Activated naive CD8-positive, alpha-beta T cell (primary cell): ENCODE results near the gene LSAMP.

Experiments used
- H3K27ac Mint-ChIP-seq: one replicate; pipeline ENCODE4 v1.8.0; 2021; ENCODE audit warnings: mixed read lengths
- H3K27me3 Mint-ChIP-seq: one replicate; pipeline ENCODE4 v1.8.0; 2021; ENCODE audit warnings: mixed read lengths
- H3K36me3 Mint-ChIP-seq: one replicate; pipeline ENCODE4 v1.8.0; 2021; ENCODE audit warnings: mixed read lengths
- H3K4me1 Mint-ChIP-seq: one replicate; pipeline ENCODE4 v1.8.0; 2021; ENCODE audit warnings: low read depth, mixed read lengths
- H3K4me3 Mint-ChIP-seq: one replicate; pipeline ENCODE4 v1.8.0; 2021; ENCODE audit warnings: mild to moderate bottlenecking, mixed read lengths
- H3K9me3 Mint-ChIP-seq: one replicate; pipeline ENCODE4 v1.8.0; 2021; ENCODE audit warnings: low read depth, mixed read lengths

The LSAMP gene

GRCh38 chr3:115968871-115969270 lies 476.4 kb downstream of the LSAMP start:
- no peak overlapping the region for H3K27ac Mint-ChIP-seq
- no peaks in the 10 kb centered on the region for H3K9me3 Mint-ChIP-seq
- no peaks in the 10 kb centered on the region for H3K27me3 Mint-ChIP-seq
- H3K4me1 Mint-ChIP-seq: no peaks in the 10 kb centered on the region
- H3K4me3 Mint-ChIP-seq: no peak overlapping the region
- H3K36me3 Mint-ChIP-seq: no peaks in the 10 kb centered on the region

GRCh38 chr3:115961380-115961779 lies 483.9 kb downstream of the LSAMP start:
- no peaks in the 10 kb centered on the region for H3K9me3 Mint-ChIP-seq
- H3K27ac Mint-ChIP-seq: no peak overlapping the region
- no peaks in the 10 kb centered on the region for H3K4me1 Mint-ChIP-seq
- no peak overlapping the region for H3K4me3 Mint-ChIP-seq
- no peaks in the 10 kb centered on the region for H3K36me3 Mint-ChIP-seq
- peaks cover 1% of the 10 kb centered on the region for H3K27me3 Mint-ChIP-seq

- no peak overlapping the region for H3K27ac Mint-ChIP-seq
- H3K27me3 Mint-ChIP-seq: peaks cover 1% of the 10 kb centered on the region
- H3K36me3 Mint-ChIP-seq: no peaks in the 10 kb centered on the region
- no peaks in the 10 kb centered on the region for H3K9me3 Mint-ChIP-seq
- no peaks in the 10 kb centered on the region for H3K4me1 Mint-ChIP-seq
- H3K4me3 Mint-ChIP-seq: no peak overlapping the region
These were observed 484.5 kb downstream of the LSAMP start for GRCh38 chr3:115960799-115961198.

GRCh38 chr3:115958526-115958925 lies 486.8 kb downstream of the LSAMP start:
- peaks cover 1% of the 10 kb centered on the region for H3K27me3 Mint-ChIP-seq
- no peak overlapping the region for H3K27ac Mint-ChIP-seq
- H3K4me3 Mint-ChIP-seq: no peak overlapping the region
- H3K4me1 Mint-ChIP-seq: no peaks in the 10 kb centered on the region
- H3K9me3 Mint-ChIP-seq: no peaks in the 10 kb centered on the region
- H3K36me3 Mint-ChIP-seq: no peaks in the 10 kb centered on the region

- Mint-ChIP-seq H3K4me1 (no peaks in the 10 kb centered on the region), H3K27ac (no peak overlapping the region), H3K9me3 (no peaks in the 10 kb centered on the region)
These were observed 498.0 kb downstream of the LSAMP start for GRCh38 chr3:115947325-115947724.

GRCh38 chr3:115943579-115943978 lies 501.7 kb downstream of the LSAMP start:
- Mint-ChIP-seq H3K9me3 (no peaks in the 10 kb centered on the region), H3K36me3 (no peaks in the 10 kb centered on the region), H3K4me3 (no peak overlapping the region), H3K4me1 (no peaks in the 10 kb centered on the region), H3K27ac (no peak overlapping the region), H3K27me3 (no peaks in the 10 kb centered on the region)

More at GRCh38 chr3:115947325-115947724, 498.0 kb downstream of the LSAMP start:
- Mint-ChIP-seq H3K4me3 (no peak overlapping the region), H3K36me3 (no peaks in the 10 kb centered on the region), H3K27me3 (no peaks in the 10 kb centered on the region)

GRCh38 chr3:115937054-115937453 lies 508.2 kb downstream of the LSAMP start:
- Mint-ChIP-seq H3K36me3 (no peaks in the 10 kb centered on the region), H3K4me1 (no peaks in the 10 kb centered on the region), H3K9me3 (peaks cover 3% of the 10 kb centered on the region), H3K27ac (no peak overlapping the region), H3K4me3 (no peak overlapping the region), H3K27me3 (peaks cover 2% of the 10 kb centered on the region)

GRCh38 chr3:115932807-115933206 lies 512.5 kb downstream of the LSAMP start:
- H3K4me1 Mint-ChIP-seq: no peaks in the 10 kb centered on the region
- no peaks in the 10 kb centered on the region for H3K36me3 Mint-ChIP-seq
- no peak overlapping the region for H3K27ac Mint-ChIP-seq
- peaks cover 8% of the 10 kb centered on the region for H3K9me3 Mint-ChIP-seq
- H3K4me3 Mint-ChIP-seq: no peak overlapping the region
- peaks cover 4% of the 10 kb centered on the region for H3K27me3 Mint-ChIP-seq

GRCh38 chr3:115931581-115931980 lies 513.7 kb downstream of the LSAMP start:
- Mint-ChIP-seq H3K4me1 (no peaks in the 10 kb centered on the region), H3K36me3 (no peaks in the 10 kb centered on the region), H3K27ac (no peak overlapping the region), H3K27me3 (peaks cover 4% of the 10 kb centered on the region), H3K9me3 (peaks cover 8% of the 10 kb centered on the region), H3K4me3 (no peak overlapping the region)

GRCh38 chr3:115930922-115931321 lies 514.4 kb downstream of the LSAMP start:
- Mint-ChIP-seq H3K9me3 (peaks cover 8% of the 10 kb centered on the region), H3K27ac (no peak overlapping the region), H3K36me3 (no peaks in the 10 kb centered on the region), H3K4me3 (no peak overlapping the region), H3K27me3 (peaks cover 6% of the 10 kb centered on the region), H3K4me1 (no peaks in the 10 kb centered on the region)

GRCh38 chr3:115930168-115930567 lies 515.1 kb downstream of the LSAMP start:
- H3K9me3 Mint-ChIP-seq: peaks cover 8% of the 10 kb centered on the region
- H3K4me3 Mint-ChIP-seq: no peak overlapping the region
- no peak overlapping the region for H3K27ac Mint-ChIP-seq
- no peaks in the 10 kb centered on the region for H3K36me3 Mint-ChIP-seq
- peaks cover 6% of the 10 kb centered on the region for H3K27me3 Mint-ChIP-seq
- H3K4me1 Mint-ChIP-seq: no peaks in the 10 kb centered on the region

GRCh38 chr3:115928376-115928775 lies 516.9 kb downstream of the LSAMP start:
- Mint-ChIP-seq H3K4me1 (no peaks in the 10 kb centered on the region), H3K27me3 (peaks cover 7% of the 10 kb centered on the region), H3K4me3 (no peak overlapping the region), H3K9me3 (peaks cover 4% of the 10 kb centered on the region), H3K27ac (no peak overlapping the region), H3K36me3 (no peaks in the 10 kb centered on the region)

- Mint-ChIP-seq H3K27ac (no peak overlapping the region), H3K4me1 (no peaks in the 10 kb centered on the region), H3K36me3 (no peaks in the 10 kb centered on the region), H3K9me3 (peaks cover 5% of the 10 kb centered on the region), H3K27me3 (peaks cover 7% of the 10 kb centered on the region), H3K4me3 (no peak overlapping the region)
These were observed 518.1 kb downstream of the LSAMP start for GRCh38 chr3:115927197-115927596.

- Mint-ChIP-seq H3K36me3 (no peaks in the 10 kb centered on the region), H3K9me3 (peaks cover 16% of the 10 kb centered on the region), H3K4me3 (no peak overlapping the region), H3K4me1 (no peaks in the 10 kb centered on the region), H3K27ac (no peak overlapping the region), H3K27me3 (peaks cover 7% of the 10 kb centered on the region)
These were observed 522.5 kb downstream of the LSAMP start for GRCh38 chr3:115922681-115923347.

GRCh38 chr3:115921711-115922110 lies 523.6 kb downstream of the LSAMP start:
- Mint-ChIP-seq H3K4me1 (no peaks in the 10 kb centered on the region), H3K27ac (no peak overlapping the region), H3K36me3 (no peaks in the 10 kb centered on the region)

GRCh38 chr3:115918900-115919299 lies 526.4 kb downstream of the LSAMP start:
- Mint-ChIP-seq H3K27me3 (peaks cover 3% of the 10 kb centered on the region), H3K4me3 (no peak overlapping the region), H3K9me3 (peaks cover 16% of the 10 kb centered on the region), H3K4me1 (no peaks in the 10 kb centered on the region), H3K36me3 (no peaks in the 10 kb centered on the region), H3K27ac (no peak overlapping the region)

More at GRCh38 chr3:115921711-115922110, 523.6 kb downstream of the LSAMP start:
- no peak overlapping the region for H3K4me3 Mint-ChIP-seq
- H3K9me3 Mint-ChIP-seq: peaks cover 16% of the 10 kb centered on the region
- peaks cover 7% of the 10 kb centered on the region for H3K27me3 Mint-ChIP-seq
